Activated CD8-positive, alpha-beta memory T cell treated with anti-CD3 and anti-CD28 coated beads for 24 hours (primary cell): Measurements from ENCODE around the gene FBXL13.
"Not testable (repeated sequence)": the region's sequence is repeated elsewhere in the genome, so short reads cannot be mapped to it uniquely, and the experiment has no call there.

Source experiments
- DNase-seq: peaks from one replicate; pipeline ENCODE4 v3.0.0-alpha.2; 2020

FBXL13 gene

DNA sequence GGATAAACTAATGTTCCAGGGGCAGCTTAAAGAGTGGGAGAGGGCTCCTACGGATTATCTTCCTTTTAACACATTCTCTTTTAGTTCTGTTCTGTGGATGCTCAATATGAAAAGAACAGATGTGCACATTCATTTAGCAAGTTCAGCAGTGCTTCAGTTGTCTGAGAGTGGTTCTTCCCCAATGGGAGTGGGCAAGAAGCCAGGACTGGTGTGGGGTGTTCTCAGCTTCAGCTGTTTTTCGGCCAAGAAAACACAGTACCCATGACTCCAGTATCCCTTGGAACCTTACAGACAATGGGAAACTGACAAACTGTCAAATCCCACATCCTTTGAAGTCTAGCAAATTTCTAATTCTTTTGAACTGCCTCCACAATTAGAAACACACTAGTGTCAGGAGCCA, 233.3 kb downstream of the FBXL13 start:
- DNase-seq = no peak

DNA sequence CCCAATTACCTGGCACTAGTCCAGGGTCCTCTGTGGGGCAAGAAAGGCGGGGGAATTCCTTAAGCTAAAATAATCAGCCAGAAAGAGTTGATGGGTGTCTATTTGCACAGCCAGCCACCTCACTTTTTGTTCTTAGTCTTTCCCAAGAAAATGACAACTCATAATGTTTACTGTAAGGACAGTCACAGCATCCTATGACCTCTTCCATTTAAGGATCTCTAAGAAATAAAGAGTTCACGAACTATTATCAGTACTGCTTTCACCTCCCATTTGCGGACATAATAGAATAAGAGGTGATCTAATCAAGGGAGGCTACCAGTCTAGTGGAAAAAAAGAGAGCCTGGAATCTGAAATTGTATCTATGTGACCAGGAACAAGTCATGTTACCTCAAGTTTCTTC, 234.2 kb downstream of the FBXL13 start:
- DNase-seq = no peak

DNA sequence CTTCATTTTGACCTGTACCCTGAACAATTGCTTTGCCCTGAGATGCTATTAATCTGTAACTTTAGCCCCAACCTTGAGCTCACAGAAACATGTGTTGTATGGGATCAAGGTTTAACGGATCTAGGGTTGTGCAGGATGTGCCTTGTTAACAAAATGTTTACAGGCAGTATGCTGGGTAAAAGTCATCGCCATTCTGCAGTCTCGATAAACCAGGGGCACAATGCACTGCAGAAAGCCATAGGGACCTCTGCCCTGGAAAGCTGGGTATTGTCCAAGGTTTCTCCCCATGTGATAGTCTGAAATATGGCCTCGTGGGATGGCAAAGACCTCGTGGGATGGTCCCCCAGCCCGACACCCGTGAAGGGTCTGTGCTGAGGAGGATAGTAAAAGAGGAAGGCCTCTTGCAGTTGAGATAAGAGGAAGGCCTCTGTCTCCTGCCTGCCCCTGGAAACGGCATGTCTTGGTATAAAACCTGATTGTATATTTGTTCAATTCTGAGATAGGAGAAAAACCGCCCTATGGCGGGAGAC, 236.0 kb downstream of the FBXL13 start:
- DNase-seq = not testable (repeated sequence)

DNA sequence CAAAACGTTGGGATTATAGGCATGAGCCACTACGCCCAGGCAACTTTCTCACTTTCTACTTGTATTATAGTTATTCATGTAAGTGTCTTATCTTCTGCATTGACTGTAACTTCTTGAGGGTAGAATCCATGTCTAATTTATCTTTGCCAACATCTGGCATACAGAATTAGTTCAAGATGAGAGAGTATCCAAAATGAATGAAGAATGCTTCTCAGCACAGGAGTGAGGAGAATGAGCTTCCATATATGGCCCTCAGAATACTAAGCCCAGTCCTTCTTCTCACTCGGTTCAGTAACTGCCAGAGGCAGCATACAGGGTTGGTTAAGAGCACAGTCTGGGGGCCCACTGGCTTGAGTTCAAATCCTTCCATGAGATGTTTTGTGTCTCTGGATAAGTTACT, 236.8 kb downstream of the FBXL13 start:
- no peak for DNase-seq

DNA sequence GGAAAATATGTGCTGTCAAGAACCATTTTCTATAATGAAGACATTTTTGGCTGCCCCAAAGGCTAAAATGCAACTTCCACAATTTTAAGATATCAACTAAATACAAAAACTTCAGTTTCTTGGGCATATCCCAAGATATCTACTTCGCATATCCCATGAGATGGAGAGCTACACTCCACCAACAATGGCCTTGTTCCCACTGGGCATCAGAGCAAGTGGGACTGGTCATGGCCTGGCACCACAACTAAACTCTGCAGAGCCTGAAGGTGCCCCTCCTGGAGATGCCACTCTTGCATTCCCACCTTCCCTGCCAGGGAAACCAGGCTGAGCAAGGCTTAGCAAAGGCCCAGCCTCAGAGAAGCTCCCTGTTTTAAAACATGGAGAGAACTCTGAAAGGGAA, 237.6 kb downstream of the FBXL13 start:
- DNase-seq = no peak

DNA sequence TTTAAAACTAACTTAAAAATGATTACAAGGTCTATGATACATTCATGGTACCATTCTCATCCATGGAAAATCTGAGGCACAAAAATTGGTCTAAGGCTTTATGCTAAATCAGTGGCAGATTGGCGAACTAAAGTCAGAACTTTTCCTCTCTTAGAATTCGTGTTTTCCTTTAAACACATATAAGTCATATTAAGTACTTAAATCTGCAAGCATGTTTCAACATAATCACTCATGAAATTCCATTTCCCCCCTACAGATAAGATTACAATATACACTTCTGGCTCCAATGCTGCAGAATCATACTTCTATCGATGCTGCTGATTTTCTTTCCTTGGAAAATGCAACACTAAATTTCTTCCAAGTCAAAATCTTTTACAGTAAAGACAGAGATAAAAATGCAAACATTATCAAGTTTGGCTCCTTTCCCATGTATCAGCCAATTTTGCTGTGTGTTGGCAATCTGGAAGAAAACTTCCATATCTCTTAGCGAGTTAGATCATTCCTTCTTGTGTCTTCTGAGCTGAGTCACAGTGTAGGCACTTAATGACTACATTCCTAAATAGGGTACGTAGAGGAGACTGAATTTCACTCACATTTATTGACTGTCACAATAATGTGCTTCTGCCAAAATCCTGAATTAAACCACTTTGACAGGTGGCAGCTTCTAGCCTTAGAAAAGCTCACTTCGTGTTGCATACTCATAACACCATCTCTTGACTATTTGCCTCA, 238.2 kb downstream of the FBXL13 start:
- DNase-seq = no peak

DNA sequence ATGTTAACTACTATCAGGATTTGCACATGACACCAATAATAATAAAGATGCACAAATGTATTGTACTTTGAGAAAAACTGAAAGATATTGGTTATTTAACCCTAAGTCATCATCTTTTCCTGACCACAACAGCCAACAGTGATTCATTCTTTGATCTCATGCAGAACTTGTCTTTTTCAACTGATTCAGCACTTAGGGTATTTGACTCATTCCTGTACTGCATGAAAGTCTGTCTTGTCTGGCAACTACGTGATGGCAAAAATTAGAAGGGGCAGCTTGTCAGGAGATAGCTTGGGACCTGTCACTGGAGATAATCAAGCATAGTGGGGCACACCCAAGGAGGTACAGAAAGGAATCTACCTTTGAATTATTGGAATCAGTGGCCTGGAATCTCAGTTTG, 239.6 kb downstream of the FBXL13 start:
- DNase-seq = no peak

DNA sequence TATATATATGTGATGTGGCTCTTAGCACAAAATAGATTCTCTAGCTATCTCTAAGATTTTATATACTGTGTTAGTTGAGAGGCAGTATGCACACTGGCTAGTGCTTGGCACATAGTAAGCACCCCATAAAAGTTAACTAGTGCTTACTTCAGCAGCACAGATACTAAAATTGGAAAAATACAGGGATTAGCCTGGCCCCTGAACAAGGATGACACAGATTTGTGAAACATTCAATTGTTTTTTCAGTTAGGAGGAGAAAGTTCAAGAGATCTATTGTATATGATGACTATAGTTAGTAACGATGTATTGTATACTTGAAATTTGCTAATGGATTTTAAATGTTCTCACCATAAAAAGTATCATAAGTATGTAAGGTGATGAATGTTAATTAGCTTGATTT, 240.1 kb downstream of the FBXL13 start:
- no peak for DNase-seq

DNA sequence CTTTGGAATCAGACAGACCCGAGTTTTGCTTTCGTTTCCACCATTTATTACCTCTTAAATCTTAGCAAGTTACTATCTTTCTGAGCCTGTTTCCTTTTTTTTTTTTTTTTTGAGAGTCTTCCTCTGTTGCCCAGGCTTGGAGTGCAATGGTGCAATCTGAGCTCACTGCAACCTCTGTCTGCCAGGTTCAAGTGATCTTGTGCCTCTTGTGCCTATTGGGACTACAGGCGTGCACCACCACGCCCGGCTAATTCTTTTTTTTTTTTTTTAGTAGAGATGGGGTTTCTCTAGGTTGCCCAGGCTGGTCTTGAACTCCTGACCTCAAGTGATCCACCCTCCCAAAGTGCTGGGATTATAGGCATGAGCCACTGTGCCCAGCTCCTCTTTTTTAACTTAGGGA, 241.3 kb downstream of the FBXL13 start:
- DNase-seq = no peak

DNA sequence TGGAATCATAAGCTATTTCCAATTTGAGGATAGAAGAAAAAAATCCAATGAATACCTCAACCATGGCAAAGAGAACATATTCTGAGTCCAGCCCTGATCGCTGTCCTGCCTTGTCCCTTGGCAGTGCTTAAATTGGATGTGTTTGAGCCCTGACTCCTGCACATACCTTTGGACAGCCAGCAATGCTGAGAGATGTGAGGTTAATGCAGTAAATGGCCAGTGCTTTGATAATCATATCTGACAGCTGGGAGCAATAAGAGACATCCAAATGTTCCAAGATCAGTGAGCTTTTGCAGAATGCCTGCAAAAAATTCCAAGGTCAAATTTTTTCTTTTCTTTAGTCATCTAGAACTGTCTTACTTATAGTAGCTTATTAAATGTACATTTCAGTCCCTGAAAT, 241.9 kb downstream of the FBXL13 start:
- no peak for DNase-seq

DNA sequence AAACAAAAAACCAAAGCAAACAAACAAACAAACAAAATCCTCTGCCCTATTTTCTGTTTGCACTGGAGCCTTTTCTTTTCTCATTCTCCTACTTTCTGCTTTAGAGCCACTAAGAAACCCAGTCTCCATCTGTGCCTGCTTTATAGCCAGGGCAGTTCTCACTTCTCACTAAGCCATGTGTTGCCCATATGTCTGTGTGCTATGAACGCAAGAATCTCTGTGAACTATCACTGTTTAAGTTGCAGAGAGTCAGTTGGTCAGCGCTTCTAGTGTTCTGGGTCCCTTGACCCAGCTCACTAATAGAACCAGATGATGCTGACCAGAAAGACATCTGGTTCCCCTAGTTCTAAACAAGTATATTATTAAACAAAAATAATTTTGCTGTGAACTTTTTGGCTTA, 244.4 kb downstream of the FBXL13 start:
- no peak for DNase-seq

DNA sequence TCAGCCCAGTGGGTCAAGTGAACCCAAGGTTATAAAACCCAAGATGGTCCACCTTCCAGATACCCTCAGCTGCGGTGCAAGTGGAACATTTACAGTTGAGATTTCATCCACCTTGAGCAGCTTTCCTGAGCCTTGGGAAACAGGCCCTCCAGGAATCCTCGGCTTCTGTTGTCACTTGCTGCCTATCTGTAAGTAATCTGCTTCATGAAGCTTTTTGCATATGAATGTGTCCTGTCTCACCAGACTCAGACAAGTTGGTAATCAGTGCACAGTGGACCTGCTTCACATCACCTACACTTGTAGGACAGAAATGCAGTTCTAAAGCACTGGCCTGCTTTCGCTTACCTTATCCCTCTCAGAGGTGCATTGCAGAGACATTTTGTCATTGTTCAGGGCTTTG, 245.5 kb downstream of the FBXL13 start:
- no peak for DNase-seq

DNA sequence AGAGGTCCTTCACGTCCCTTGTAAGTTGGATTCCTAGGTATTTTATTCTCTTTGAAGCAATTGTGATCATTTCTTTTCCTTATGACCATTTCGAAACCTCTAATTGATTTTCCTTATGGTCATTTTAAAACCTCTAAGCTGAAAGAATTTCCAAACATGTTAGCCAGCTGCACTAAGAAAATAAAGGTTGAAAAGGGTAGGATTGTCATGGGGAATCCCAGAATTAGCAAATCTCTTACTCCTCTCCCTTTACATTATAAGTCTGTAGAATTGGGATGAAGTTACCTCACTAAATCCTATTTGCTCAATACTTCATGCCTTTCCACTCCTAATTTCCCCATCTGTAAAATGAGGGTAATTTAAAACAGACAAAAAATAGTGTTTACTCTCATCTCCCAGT, 246.3 kb downstream of the FBXL13 start:
- DNase-seq = no peak

DNA sequence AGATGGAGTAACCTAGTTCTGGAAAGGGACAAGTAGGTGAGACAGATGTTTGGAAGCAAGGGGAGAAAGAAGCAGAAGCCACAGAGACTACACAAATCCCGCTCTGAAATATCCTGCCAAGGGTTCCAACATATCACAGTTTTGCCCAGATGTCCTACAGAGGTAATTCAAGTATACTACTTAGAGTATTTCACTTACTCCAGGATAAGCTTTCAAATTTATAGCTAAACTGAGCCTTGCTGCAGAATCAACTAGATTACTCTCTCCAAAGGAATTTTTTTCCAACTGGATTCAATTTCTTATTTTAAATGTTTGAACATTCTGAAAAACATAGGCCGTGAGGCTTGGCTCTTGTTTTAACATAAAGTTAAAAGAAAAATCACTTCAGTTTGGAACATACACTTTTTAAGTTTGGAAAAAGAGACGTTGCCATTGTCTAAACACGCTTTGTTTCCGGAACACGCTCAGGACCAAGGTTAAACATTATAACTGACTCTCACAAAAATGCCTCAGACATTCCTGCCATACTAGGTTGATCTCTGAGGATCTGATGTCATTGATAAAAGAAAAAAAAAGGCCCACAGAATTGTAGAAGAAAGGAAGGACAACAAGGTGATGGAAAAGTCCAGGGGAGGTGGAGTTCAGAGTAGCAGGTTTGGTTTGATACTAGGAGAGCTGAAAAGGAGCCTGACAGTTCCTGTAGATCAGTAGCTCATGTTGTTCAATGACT, 251.0 kb downstream of the FBXL13 start:
- DNase-seq = no peak

DNA sequence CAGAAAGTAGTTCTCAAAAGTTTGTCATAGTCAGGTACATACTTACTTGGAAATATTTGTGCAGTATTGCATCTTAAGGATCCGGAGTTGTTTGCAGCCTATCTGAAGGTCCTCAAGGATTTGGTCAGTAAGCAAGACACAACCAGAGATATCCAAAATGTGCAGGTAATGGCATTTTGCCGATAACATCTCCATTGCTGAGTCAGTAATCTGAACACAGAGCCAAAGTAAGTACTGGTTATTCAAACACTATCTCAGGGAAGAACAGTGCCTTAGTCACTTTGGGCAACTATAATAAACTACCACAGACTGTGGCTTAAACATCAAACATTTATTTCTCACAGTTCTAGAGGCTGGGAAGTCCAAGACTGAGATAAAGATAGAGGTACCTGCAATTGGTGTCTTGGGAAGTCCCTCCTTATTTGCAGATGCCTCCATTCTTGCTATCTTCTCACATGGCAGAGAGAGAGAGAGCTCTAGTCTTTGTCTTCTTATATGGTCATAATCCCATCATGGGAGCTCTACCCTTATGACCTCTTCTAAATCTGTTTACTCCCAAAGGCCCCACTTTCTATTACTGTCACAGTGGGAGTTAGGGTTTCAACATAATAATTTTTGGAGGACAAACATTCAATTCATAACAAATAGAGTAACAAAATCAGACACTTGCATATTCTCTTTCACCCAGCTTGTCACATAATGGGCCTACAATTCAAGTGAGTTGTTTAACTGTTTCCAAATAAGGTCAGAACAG, 252.4 kb downstream of the FBXL13 start:
- no peak for DNase-seq

DNA sequence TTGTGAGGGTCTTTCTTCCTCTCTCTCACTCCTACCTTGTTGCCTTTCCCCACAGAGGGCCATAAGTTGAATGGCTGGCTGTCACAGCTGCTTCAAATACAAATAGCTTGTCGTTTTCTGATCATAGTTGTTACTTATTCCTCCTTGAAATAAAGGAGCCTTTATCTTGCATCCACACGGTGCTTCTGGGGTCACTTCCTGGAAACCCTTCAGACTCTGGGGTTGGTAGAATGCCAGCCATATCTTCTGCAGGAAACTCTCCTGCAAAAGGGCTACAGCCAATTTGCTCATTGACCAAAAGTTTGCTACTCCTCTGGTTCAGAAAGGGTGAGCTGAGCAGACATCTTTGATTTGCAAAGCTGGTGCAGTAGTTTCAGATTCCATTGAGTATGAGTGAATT, 255.4 kb downstream of the FBXL13 start:
- no peak for DNase-seq

DNA sequence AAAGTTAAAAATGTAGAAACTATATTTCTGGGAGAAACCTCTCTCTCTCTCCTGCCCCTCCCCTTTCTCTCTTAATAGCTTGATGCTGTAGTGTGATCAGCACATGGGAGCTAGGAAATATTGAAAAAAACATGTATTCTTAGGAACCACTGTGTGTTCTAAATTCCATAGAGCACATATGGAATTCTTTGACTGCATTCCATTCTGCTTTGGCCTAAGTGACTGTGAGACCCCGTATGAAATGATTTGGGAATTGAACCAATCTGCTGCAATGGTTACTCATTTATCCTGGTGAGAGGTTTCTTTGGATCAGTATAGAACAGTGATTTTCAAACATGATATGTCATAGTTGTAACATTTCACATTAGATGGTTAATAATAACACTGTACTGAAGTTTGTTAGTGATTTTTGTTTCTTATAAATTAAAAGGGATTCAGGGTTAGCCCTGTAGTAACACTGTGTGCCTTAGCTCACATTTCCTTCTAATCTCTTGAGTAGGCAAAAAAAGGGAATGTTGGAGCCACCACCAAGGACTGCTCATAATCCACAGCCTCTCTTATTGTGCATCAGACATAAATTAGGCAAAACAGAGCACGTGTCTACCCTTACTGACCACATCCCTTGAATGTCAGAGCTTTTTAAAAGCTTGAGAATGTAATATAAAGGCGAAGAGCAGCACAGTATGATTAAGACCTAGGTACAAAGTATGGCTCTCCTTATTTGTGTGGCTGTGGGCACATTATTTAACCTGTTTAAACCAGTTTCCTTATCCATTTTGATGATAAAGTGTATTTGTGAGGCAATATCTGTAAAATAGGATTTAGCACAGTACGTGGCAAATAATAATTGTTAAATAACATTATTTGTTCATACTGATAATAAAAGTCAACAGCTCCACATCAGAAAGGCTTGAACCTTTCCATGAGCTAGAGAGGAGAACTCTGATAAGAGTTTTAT, 256.7 kb downstream of the FBXL13 start:
- no peak for DNase-seq

DNA sequence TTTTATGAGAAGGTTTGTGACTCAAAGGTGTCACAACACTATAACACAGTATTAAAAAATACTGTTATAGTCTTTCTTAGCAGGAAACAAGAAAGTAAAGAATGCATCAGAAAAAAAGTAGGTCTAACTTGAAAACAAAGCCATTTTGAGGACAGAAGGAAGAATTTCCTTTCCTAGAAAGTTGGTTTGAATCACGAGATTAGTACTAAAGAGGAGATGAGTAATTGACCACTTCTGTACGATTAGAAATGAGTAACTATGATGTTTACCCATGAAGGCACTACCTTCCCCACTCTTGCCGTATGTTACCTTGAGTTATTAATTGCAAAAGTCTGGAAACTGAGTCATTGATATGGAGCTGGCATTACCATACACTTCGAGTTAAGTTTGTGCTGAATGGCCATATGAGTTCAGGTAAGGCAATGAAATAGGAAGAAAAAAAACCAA, 260.5 kb downstream of the FBXL13 start:
- no peak for DNase-seq

DNA sequence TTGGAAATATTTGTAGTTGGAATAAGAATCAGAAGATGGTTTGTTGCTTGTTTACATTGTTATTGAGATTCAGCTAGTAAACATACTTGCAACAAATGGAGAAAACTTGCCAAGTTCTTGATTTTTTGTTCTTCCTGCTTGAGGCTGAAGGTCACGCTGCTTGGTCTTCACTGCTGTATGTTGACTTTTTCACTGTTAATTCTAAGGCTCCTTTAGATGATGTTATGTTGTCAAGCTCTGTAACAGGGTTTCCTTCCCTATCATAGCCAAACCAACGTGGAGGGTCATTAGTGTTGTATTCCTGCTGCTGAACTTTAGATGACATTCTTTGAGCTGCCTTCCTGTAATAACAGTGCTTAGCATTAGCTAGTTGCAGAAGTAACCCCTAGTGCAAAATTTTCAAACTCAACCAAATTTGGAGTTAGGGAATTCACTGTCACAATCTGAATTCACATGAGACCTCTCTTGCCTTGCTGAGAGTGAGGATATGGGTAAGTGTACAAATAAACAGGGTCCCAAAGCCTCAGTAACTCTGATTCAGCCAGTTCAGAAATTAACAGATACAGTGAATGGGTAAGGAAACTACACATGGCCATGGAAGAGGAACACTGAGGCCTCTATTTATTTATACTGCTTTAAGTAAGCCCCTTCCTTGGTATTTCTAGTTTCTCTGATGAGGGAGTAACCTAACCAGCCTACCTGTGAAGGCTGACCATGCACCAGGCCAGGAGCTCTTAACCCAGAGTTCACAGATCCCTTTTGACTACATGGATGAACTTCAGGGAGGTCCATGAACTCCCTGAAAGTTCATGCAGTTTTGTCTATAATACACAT, 261.2 kb downstream of the FBXL13 start:
- no peak for DNase-seq

DNA sequence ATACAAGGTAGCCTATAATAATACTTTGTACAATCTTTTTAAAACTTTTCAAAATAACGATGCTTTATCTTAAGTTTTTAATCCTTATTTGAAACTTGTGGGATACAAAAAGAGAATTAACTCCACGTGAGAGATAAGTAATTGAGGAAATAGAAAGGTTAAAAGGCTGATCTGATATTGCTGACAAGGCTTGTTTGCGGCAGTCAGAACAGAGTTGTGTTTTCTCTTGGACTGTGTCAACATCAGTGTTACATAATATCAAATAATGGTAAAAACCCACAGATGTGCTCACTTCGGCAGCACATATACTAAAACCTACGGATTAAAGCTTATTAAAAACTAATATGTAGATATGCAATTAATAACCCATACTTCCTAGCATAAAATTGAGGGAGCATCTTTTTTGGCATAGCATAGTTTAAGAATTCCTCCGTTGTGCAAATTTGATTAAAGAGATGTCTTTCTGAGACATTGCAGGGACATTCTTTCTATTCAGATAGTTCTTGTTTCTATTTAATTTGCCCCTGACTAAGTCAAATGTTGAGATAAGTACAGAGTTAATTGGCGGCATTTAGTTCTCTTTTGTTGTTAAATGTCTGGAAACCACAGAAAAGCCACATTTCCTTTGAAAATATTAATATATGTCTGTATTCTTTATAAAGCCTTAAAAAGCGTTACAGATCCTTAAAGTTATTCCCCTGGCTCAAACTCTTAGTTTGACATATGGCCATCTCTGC, 262.5 kb downstream of the FBXL13 start:
- no peak for DNase-seq

DNA sequence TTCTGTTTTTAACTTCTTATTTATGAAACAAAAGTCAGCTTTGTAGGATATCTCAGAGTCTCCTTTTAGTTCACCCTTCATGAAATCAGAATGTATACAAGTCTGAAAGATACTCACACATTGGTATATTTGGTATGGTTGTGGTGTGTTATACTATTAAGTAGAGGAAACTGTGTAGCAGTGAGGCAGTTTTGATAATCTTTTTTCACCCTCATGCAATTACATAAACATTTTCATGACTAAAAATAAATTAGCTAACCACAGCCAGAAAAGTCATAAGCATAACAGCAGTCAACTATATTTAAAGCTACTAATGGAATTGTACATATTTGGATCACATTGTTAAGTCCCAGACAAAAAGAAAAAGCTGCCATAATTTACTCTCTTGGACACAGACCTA, 263.7 kb downstream of the FBXL13 start:
- DNase-seq = no peak
